GM12864 (cell line): ENCODE measurements around the gene CNTF.

Source experiments
- DNase-seq: peaks from one replicate; pipeline ENCODE4 v3.0.0-alpha.2; 2011; ENCODE audit warnings: low read depth
- H3K4me3 ChIP-seq: 2 replicates; pipeline ENCODE4 v1.5.1; 2011; ENCODE audit warnings: mild to moderate bottlenecking, low read depth, low read length, control low read depth
- TF ChIP-seq, protein P1 (sequence below): IDR thresholded peaks from 2 replicates; pipeline ENCODE4 v1.5.1; 2011; ENCODE audit warnings: low read depth, mild to moderate bottlenecking, moderate library complexity, low read length, control low read depth, inconsistent platforms; ENCODE audit errors: missing control alignments

Gene CNTF

DNA sequence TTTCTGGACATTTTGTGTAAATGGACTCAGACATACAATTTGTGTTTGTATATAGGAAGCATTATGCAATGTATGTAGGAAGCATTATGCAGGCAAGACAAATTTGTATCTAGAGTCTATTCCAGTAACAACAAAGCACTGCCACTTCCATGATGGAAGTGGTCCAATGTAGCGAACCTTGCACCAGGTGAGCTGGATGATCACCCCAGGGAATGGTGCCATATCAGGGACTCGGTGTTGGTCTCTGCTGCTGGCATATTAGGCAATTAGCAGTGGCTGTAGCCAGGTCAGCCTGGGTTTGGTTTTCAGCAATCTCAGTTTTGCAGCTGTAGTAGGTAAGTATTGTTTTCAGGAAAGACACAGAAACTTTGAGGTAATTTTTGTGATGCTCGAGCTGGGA lies 30.8 kb upstream of the CNTF start:
- H3K4me3 ChIP-seq = no peak overlapping the region
- TF ChIP-seq, protein P1, sequence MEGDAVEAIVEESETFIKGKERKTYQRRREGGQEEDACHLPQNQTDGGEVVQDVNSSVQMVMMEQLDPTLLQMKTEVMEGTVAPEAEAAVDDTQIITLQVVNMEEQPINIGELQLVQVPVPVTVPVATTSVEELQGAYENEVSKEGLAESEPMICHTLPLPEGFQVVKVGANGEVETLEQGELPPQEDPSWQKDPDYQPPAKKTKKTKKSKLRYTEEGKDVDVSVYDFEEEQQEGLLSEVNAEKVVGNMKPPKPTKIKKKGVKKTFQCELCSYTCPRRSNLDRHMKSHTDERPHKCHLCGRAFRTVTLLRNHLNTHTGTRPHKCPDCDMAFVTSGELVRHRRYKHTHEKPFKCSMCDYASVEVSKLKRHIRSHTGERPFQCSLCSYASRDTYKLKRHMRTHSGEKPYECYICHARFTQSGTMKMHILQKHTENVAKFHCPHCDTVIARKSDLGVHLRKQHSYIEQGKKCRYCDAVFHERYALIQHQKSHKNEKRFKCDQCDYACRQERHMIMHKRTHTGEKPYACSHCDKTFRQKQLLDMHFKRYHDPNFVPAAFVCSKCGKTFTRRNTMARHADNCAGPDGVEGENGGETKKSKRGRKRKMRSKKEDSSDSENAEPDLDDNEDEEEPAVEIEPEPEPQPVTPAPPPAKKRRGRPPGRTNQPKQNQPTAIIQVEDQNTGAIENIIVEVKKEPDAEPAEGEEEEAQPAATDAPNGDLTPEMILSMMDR = no peak
- no peak for DNase-seq

DNA sequence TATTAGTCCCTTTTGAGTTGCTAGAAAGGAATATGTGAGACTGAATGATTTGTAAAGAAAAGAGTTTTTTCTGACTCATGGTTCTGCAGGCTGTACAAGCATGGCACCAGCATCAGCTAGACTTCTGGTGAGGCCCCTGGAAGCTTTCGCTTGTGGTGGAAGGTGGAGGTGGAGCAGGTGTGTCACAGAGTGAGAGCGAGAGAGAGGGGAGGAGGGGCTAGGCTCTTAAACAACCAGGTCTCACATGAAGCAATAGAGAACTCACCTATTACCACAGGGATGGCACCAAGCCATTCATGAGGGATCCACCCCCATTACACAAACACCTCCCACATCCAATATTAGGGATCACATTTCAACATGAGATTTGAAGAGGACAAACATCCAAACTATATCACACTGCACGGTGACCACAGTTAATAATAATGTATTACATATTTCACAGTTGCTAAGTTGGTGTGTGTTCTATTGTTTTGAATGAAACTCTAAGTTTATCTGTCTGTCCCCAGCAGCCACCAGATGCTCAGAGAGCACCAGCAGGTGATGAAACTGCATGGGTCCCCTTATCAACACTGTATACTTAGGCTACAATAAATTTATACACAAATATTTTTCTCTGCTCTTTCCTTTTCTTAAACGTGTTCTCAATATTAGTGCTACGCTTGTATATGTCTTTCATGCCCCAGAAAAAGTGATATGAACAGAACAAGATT lies 29.5 kb upstream of the CNTF start:
- no peak overlapping the region for H3K4me3 ChIP-seq
- TF ChIP-seq, protein P1 = no peak
- no peak for DNase-seq

DNA sequence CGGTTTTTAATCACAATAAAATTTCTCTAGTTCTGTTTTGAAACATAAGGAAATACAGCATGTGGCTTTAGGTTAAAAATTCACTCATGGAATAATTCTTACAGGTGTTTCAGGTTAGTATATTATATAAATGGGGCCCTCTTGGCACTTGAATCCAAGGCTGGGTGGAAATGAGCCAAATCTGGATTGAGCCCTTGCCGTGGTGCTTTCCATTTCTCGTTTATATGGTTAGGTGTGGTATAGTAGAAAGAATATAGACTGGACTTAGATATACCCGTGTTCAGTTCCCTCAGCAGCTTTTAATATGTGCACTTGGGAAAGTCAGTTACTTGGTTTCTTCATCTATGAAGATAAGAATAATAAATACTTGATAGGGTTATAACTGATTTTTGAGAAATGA lies 27.6 kb upstream of the CNTF start:
- DNase-seq = no peak
- TF ChIP-seq, protein P1 = no peak
- H3K4me3 ChIP-seq = no peak overlapping the region

DNA sequence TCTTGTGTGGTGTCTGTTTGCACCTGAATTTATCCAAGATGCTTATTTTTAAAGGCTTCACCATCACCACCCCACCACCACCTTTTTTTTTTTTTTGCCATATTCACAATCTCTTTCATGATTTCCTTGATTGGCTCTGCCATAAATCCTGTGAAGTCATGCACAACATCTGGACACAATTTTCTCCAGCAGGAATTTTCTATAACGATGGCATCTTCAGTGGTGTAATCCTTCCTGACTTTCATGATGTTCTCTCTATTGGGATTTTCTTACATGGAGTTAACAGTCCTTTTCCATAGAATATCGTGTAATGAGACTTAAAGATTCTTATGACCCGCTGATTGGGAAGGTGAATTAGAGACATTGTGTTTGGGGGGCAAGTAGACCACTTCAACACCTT lies 25.8 kb upstream of the CNTF start:
- no peak for DNase-seq
- TF ChIP-seq, protein P1 = no peak
- H3K4me3 ChIP-seq = no peak overlapping the region

DNA sequence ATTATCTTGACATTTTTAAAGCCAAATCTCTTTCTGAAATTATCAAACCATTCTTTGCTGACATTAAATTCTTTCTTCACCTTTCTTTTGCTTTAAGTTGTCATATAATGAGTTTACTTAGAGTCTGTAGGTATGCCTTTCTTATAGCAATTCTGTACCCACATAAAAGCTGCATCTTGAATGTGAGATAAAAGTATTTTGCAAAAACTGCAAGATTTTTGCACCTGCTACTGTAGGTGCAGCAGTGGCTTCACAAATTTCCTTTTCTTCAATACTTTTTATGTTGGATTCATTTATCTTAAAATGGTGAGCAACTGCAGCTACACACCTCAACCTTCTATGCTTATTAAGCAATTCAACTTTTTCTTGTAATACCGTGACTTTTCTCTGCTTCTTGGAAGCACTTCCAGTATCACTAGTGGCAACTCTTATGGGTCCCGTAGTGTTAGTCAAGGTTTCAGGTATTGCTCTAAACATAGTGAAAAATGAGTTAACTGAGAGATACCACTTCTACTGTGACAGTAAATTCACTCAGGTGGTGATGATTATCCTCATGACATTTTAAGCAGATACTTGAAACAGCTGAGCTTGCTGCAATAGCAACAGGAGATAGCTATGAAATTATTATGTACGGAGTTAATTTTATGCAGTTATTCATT lies 24.9 kb upstream of the CNTF start:
- no peak overlapping the region for H3K4me3 ChIP-seq
- no peak for DNase-seq
- TF ChIP-seq, protein P1 = no peak

DNA sequence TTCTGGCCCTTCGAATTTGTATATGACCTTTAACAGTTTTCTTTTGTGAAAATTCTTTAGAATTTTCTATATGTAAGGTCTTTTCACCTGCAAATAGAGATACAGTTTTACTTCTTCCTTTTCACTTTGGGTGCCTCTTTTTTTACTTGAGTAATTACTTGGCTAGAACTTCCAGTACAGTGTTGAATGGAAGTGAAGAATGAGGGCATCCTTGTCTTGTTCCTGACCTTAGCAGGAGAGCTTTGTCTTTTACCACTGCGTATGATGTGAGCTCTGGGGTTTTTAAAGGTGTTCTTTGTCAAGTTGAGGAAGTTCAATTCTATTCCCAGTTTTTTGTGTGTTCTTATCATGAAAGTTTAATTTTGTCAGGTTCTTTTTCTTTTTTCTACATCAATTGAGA lies 22.0 kb upstream of the CNTF start:
- H3K4me3 ChIP-seq = no peak overlapping the region
- TF ChIP-seq, protein P1 = no peak
- no peak for DNase-seq
